SK-N-SH treated with all-trans-retinoic acid at 6 μM for 48 hours (cell line): ENCODE data around the gene GJA4.

Experiments used
- ARNTL ChIP-seq: fragments of 450-650 bp; formaldehyde crosslinking; IDR thresholded peaks from 2 replicates; pipeline ENCODE4 v1.5.0; 2020; ENCODE audit warnings: low read depth, mild to moderate bottlenecking, moderate library complexity, borderline replicate concordance
- BACH2 ChIP-seq: fragments of 250-450 bp; sonication (Bioruptor Pico); IDR thresholded peaks from 2 replicates; pipeline ENCODE4 v1.9.0; 2021; ENCODE audit warnings: mild to moderate bottlenecking, borderline replicate concordance
- ISL1 ChIP-seq: fragments of 250-450 bp; sonication (Bioruptor Pico); IDR thresholded peaks from 2 replicates; pipeline ENCODE4 v2.1.2; 2022; ENCODE audit warnings: mild to moderate bottlenecking, moderate library complexity
- SNAI2 ChIP-seq: fragments of 250-450 bp; sonication (Bioruptor Pico); IDR thresholded peaks from 2 replicates; pipeline ENCODE4 v1.5.0; 2020; ENCODE audit warnings: mild to moderate bottlenecking, moderate library complexity
- ZNF70 ChIP-seq: fragments of 450-650 bp; formaldehyde crosslinking; IDR thresholded peaks from 2 replicates; pipeline ENCODE4 v1.5.0; 2020; ENCODE audit warnings: mild to moderate bottlenecking, moderate library complexity
- ZNF8 ChIP-seq: fragments of 450-650 bp; formaldehyde crosslinking; IDR thresholded peaks from 2 replicates; pipeline ENCODE4 v1.5.0; 2020; ENCODE audit warnings: mild to moderate bottlenecking, moderate library complexity
- TF ChIP-seq, protein P1 (sequence below): fragments of 250-450 bp; sonication (Bioruptor Pico); IDR thresholded peaks from 2 replicates; pipeline ENCODE4 v1.8.0; 2020; ENCODE audit warnings: mild to moderate bottlenecking, moderate library complexity, borderline replicate concordance

DNA sequence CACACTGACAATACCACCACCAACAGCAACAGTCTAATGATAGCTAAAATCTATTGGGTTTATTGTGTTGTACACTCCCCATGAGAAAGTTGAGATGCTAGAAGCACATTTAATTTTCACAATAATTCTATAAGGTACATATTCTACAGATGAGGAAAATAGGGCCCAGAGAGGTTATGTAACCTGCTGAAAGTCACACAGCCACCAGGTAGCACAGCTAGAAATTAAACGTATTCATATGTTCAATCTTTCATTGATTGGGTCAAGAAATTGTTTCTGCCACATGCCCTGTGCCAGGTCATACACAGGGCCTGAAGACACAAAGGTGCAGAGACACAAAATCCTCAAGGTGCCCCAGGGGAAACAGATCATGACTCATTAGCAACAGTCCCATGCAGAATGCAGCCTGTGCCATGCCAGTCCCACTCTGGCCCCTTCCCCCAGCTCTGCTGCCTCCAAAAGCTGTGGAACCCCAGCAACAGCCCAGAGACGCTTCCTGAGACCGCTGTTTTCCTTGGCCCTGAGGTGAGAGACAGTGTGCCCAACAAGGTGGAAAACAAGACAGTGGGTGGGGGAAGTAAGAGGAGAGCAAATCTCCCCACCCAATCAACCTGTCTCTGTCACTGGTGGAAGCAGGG lies 32.1 kb downstream of the GJA4 start:
- TF ChIP-seq SNAI2 (CRISPR knock-in tag): no peak
- no peak for TF ChIP-seq ISL1 (CRISPR knock-in tag)
- no peak for TF ChIP-seq ZNF8 (CRISPR knock-in tag)
- TF ChIP-seq, protein P1, sequence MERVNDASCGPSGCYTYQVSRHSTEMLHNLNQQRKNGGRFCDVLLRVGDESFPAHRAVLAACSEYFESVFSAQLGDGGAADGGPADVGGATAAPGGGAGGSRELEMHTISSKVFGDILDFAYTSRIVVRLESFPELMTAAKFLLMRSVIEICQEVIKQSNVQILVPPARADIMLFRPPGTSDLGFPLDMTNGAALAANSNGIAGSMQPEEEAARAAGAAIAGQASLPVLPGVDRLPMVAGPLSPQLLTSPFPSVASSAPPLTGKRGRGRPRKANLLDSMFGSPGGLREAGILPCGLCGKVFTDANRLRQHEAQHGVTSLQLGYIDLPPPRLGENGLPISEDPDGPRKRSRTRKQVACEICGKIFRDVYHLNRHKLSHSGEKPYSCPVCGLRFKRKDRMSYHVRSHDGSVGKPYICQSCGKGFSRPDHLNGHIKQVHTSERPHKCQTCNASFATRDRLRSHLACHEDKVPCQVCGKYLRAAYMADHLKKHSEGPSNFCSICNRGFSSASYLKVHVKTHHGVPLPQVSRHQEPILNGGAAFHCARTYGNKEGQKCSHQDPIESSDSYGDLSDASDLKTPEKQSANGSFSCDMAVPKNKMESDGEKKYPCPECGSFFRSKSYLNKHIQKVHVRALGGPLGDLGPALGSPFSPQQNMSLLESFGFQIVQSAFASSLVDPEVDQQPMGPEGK (CRISPR knock-in tag): no peak
- no peak for TF ChIP-seq ZNF70 (CRISPR knock-in tag)
- TF ChIP-seq ARNTL (CRISPR knock-in tag): no peak
- TF ChIP-seq BACH2 (CRISPR knock-in tag): no peak
